ENCODE data around the gene BDKRB1. TPM values are rescaled to one million over a fixed set of nuclear protein-coding genes. Genes with fewer than 3 reads are reported as not detected.

The BDKRB1 gene
- total RNA-seq, 1 experiment from 2014 or later = 1.4 TPM

DNA sequence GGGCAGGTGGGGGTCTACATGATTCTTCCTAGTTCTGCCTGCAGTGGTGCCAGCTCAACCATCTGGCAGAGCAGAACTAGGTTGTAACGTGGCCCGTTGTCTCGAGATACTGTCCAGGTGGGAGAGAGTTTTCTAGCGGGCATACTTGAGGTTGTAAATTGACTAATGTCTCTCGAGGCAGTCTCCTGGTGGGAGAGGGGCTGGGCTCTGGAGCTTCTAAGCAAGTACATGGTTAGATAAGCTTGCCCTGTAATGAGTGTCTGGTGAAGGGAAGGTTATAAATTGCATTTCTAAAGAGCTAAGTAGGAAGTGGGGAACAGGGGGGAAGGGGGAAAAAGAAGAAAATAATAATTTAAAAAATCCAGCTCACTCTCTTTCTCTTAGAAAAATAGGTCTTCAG, 18.1 kb downstream of the BDKRB1 start:
- DNase-seq = no peak
- no peaks in the 10 kb centered on the region for H3K27me3 ChIP-seq (ENCODE audit: control insufficient read depth, insufficient read depth, low read length)
- no peak overlapping the region for H3K4me3 ChIP-seq (ENCODE audit: insufficient read depth, low read depth, low read length)
- H3K36me3 ChIP-seq (replicated peaks; ENCODE audit: control insufficient read depth, insufficient read depth, low read length) = no peaks in the 10 kb centered on the region

GRCh38 chr14:96274543-96274942, 18.5 kb downstream of the BDKRB1 start:
- no peak for DNase-seq
- Histone ChIP-seq H3K4me3 (ENCODE audit: insufficient read depth, low read depth, low read length) (no peak overlapping the region), H3K27me3 (ENCODE audit: control insufficient read depth, insufficient read depth, low read length) (no peaks in the 10 kb centered on the region), H3K36me3 (replicated peaks; ENCODE audit: control insufficient read depth, insufficient read depth, low read length) (no peaks in the 10 kb centered on the region)

GRCh38 chr14:96275177-96276112, 19.4 kb downstream of the BDKRB1 start:
- no peaks in the 10 kb centered on the region for H3K36me3 ChIP-seq (replicated peaks; ENCODE audit: control insufficient read depth, insufficient read depth, low read length)
- H3K4me3 ChIP-seq (ENCODE audit: insufficient read depth, low read depth, low read length) = no peak overlapping the region
- peak; percentile 84 for DNase-seq
- H3K27me3 ChIP-seq (ENCODE audit: control insufficient read depth, insufficient read depth, low read length) = no peaks in the 10 kb centered on the region

GRCh38 chr14:96277890-96278289, 21.9 kb downstream of the BDKRB1 start:
- H3K4me3 ChIP-seq (ENCODE audit: insufficient read depth, low read depth, low read length) = no peak overlapping the region
- H3K36me3 ChIP-seq (replicated peaks; ENCODE audit: control insufficient read depth, insufficient read depth, low read length) = no peaks in the 10 kb centered on the region
- no peak for DNase-seq
- H3K27me3 ChIP-seq (ENCODE audit: control insufficient read depth, insufficient read depth, low read length) = no peaks in the 10 kb centered on the region

DNA sequence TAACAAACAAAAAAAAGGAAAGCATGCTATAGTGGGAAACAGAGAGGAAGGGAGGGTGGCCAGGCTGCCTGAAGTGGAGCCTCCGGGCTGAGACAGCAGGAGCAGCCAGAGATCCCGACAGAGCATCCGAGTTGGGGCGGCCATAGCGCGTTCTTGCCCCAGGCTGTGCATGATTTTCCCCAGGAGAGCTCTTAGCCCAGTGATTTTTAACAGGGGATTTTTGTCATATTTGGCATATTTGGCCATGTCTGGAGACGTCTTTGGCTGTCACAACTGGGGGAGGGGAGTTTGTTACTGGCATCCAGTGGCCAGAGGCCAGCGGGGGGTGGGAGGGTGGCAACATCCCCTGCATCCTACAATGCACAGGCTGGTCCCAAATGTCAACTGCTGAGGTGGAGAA, 23.6 kb downstream of the BDKRB1 start:
- Histone ChIP-seq H3K36me3 (replicated peaks; ENCODE audit: control insufficient read depth, insufficient read depth, low read length) (no peaks in the 10 kb centered on the region), H3K4me3 (ENCODE audit: insufficient read depth, low read depth, low read length) (no peak overlapping the region), H3K27me3 (ENCODE audit: control insufficient read depth, insufficient read depth, low read length) (no peaks in the 10 kb centered on the region)
- DNase-seq = no peak

DNA sequence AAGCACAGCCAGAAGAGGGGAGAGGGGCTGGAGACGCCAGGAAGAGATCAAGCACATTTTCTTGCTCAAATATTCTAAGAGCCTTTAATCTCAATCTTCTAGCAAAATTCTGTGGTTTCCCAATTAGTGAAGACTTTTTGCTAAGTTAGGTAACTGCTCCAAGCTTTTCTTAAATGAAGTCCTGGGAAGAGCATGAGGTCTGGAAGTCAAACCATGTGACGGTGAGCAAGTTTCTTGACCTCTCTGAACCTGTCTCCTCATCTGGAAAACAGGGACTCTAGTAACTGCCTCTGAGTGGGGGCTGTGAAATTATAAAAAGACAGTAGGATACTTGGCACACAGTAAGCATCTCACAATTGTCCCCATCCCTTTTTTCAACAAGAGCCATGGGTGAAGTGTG, 24.1 kb downstream of the BDKRB1 start:
- H3K36me3 ChIP-seq (replicated peaks; ENCODE audit: control insufficient read depth, insufficient read depth, low read length) = no peaks in the 10 kb centered on the region

GRCh38 chr14:96281486-96281885, 25.5 kb downstream of the BDKRB1 start:
- DNase-seq = no peak
- no peaks in the 10 kb centered on the region for H3K27me3 ChIP-seq (ENCODE audit: control insufficient read depth, insufficient read depth, low read length)
- no peaks in the 10 kb centered on the region for H3K36me3 ChIP-seq (replicated peaks; ENCODE audit: control insufficient read depth, insufficient read depth, low read length)
- H3K4me3 ChIP-seq (ENCODE audit: insufficient read depth, low read depth, low read length) = no peak overlapping the region

More for the DNA sequence above, 24.1 kb downstream of the BDKRB1 start:
- Histone ChIP-seq H3K27me3 (ENCODE audit: control insufficient read depth, insufficient read depth, low read length) (no peaks in the 10 kb centered on the region), H3K4me3 (ENCODE audit: insufficient read depth, low read depth, low read length) (no peak overlapping the region)
- DNase-seq = no peak

DNA sequence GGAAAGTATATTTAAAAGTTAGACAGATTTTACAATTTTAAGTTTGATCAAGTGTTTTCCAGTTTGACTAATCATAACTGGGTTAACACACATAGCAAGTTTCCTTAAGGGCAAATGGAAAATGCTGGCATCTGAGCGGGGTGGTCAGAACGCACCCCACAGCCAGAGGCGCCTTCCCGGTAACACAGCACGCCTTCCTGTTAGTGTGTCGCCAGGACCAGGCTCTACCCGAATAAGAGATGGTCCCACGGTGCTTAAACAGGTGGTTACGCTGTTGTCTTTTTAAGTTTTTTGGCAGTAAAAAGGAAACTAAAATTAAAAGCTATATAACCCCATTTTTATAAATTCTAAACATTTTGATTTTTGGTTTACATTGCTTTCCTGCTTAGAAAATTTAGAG, 28.0 kb downstream of the BDKRB1 start:
- Histone ChIP-seq H3K27me3 (ENCODE audit: control insufficient read depth, insufficient read depth, low read length) (no peaks in the 10 kb centered on the region), H3K4me3 (ENCODE audit: insufficient read depth, low read depth, low read length) (no peak overlapping the region), H3K36me3 (replicated peaks; ENCODE audit: control insufficient read depth, insufficient read depth, low read length) (no peaks in the 10 kb centered on the region)
- no peak for DNase-seq

DNA sequence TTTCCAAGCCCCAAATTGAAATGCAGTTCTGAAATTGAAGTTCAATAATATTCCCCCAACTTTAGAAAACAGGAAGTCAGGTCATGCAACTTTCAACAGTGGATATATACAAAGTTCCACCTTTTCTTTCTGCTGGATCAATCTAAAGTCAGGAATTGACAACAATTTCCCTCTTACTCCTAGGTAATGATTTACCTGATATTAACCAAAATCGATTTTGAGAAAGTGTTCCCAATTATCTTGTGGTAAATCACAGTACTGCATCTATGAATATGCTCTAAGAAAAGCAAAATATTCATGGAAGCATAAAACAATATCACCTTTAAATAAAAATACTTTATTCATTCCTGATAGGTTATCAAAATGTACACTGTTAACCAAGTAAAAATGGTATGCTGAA, 28.4 kb downstream of the BDKRB1 start:
- Histone ChIP-seq H3K27me3 (ENCODE audit: control insufficient read depth, insufficient read depth, low read length) (no peaks in the 10 kb centered on the region), H3K4me3 (ENCODE audit: insufficient read depth, low read depth, low read length) (no peak overlapping the region), H3K36me3 (replicated peaks; ENCODE audit: control insufficient read depth, insufficient read depth, low read length) (peaks cover 2% of the 10 kb centered on the region; the same call in 1 of the 2 replicates)
- DNase-seq = no peak

DNA sequence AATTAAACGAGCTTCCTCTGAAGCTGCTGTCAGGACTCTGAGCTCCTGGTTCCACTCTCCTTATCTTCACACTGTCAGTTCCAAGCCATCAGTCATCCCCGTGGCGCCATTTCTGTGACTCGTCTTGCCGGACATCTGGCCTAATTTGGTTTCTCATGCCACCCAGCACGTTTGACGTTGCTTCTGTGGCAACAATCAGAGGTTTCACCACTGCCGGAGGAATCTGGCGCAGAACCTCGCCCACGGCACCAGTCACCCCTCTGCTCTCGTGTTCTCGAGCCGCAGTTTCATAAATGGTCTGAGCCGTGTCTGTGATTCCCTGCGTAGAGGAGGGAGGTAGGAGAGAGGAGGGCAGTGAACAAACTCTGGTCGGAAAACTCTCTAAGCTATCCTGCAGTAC, 29.7 kb downstream of the BDKRB1 start:
- Histone ChIP-seq H3K36me3 (replicated peaks; ENCODE audit: control insufficient read depth, insufficient read depth, low read length) (peaks cover 2% of the 10 kb centered on the region; the same call in 1 of the 2 replicates), H3K27me3 (ENCODE audit: control insufficient read depth, insufficient read depth, low read length) (no peaks in the 10 kb centered on the region), H3K4me3 (ENCODE audit: insufficient read depth, low read depth, low read length) (no peak overlapping the region)
- no peak for DNase-seq

DNA sequence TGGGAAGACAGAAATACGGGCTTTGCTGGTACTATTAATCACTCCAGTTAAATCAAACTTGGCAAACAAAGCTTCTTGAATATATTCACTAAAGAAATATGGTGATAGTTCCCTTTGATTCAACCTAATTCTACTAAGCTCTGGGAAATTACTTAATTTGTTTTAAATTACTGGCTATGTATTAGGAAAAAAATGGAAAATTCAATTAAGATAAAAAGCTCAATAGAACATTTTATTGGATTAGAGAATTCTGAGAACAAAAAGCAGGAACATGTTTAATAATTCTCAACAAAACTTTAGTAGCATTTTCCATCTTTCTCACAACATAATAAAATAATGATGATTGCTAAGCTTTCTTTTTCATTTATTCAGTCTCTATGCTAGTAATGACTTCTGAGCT, 30.2 kb downstream of the BDKRB1 start:
- peaks cover 2% of the 10 kb centered on the region; the same call in 1 of the 2 replicates for H3K36me3 ChIP-seq (replicated peaks; ENCODE audit: control insufficient read depth, insufficient read depth, low read length)
- no peak for DNase-seq
- H3K27me3 ChIP-seq (ENCODE audit: control insufficient read depth, insufficient read depth, low read length) = no peaks in the 10 kb centered on the region
- no peak overlapping the region for H3K4me3 ChIP-seq (ENCODE audit: insufficient read depth, low read depth, low read length)

GRCh38 chr14:96287856-96288255, 31.8 kb downstream of the BDKRB1 start:
- no peak overlapping the region for H3K4me3 ChIP-seq (ENCODE audit: insufficient read depth, low read depth, low read length)
- H3K27me3 ChIP-seq (ENCODE audit: control insufficient read depth, insufficient read depth, low read length) = no peaks in the 10 kb centered on the region
- DNase-seq = no peak
- H3K36me3 ChIP-seq (replicated peaks; ENCODE audit: control insufficient read depth, insufficient read depth, low read length) = peaks cover 2% of the 10 kb centered on the region; the same call in 1 of the 2 replicates

- Histone ChIP-seq H3K36me3 (replicated peaks; ENCODE audit: control insufficient read depth, insufficient read depth, low read length) (peaks cover under 1% of the 10 kb centered on the region), H3K4me3 (ENCODE audit: insufficient read depth, low read depth, low read length) (no peak overlapping the region), H3K27me3 (ENCODE audit: control insufficient read depth, insufficient read depth, low read length) (no peaks in the 10 kb centered on the region)
- DNase-seq = no peak
Measured at GRCh38 chr14:96294246-96294645, 38.2 kb downstream of the BDKRB1 start.

DNA sequence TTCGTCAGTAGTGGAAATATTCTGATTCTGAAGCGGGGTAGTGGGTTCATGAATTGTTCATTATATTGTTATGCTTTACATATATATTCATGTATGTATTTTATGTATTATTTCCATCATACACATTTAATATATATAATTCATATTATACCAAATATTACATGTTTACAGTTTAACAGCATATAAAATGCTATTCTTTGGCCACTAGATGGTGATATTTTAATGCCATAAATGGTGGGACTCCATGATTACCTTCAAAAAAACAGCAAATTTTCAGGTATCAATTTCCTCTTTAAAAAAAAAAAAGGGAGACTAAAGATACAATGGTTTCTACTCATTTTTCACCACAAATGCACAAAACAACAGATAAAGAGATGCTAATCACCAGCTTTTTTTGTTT, 41.0 kb downstream of the BDKRB1 start:
- no peak overlapping the region for H3K4me3 ChIP-seq (ENCODE audit: insufficient read depth, low read depth, low read length)
- no peak for DNase-seq
- H3K27me3 ChIP-seq (ENCODE audit: control insufficient read depth, insufficient read depth, low read length) = no peaks in the 10 kb centered on the region
- no peaks in the 10 kb centered on the region; the same call in none of the 2 replicates for H3K36me3 ChIP-seq (replicated peaks; ENCODE audit: control insufficient read depth, insufficient read depth, low read length)

DNA sequence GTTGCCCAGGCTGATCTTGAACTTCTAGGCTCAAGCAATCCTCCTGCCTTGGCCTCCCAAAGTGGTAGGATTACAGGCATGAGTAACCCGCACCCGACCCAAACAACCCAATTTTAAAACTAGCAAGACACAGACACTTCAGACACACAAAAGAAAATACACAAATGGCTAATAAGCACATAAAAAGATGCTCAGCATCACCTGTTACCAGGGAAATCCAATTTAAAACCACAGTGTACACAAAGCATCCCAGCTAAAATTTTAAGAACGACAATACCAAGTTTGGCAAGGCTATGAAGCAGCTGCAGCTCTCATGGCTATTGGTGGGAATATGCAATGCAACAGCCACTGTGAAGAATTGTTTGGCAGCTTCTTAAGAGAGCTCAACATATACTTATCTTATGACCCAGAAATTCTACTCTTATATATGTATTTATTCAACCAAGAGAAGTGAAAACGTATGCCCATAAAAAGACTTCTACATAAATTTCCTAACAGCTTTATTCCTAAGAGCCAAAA, 42.0 kb downstream of the BDKRB1 start:
- Histone ChIP-seq H3K36me3 (replicated peaks; ENCODE audit: control insufficient read depth, insufficient read depth, low read length) (no peaks in the 10 kb centered on the region; the same call in none of the 2 replicates), H3K27me3 (ENCODE audit: control insufficient read depth, insufficient read depth, low read length) (no peaks in the 10 kb centered on the region), H3K4me3 (ENCODE audit: insufficient read depth, low read depth, low read length) (no peak overlapping the region)
- DNase-seq = no peak
